HG03280 (cell line): ENCODE measurements around the gene TNC.
A peak's percentile ranks its signal among the peaks of the same experiment; 100 is the strongest.

ENCODE experiments used
- ATAC-seq: cut with Tn5 transposase; IDR thresholded peaks from one replicate; pipeline ENCODE4 v1.9.1; 2021; ENCODE audit warnings: mild to moderate bottlenecking, moderate library complexity; ENCODE audit not compliant: unreplicated experiment

Gene TNC

DNA sequence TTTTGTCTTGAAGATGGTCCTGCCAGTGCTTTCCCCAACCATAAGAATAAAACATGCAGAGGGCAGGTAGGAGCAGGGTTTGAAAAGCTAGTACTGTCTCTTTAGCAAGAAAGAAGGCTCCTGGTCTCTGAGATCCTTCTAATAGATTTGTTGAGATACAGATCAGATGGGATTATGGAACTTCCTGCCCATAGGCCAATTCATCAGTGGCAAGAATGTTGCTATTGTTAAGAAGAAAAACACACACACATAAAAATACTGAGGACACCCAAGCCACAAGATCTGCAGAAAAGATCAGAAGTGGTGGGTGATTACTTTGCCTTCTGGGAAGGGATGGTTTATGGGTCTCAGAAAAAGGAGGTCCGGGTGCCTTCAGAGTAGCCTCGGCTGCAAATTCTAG lies 59.8 kb downstream of the TNC start:
- no peak for ATAC-seq

DNA sequence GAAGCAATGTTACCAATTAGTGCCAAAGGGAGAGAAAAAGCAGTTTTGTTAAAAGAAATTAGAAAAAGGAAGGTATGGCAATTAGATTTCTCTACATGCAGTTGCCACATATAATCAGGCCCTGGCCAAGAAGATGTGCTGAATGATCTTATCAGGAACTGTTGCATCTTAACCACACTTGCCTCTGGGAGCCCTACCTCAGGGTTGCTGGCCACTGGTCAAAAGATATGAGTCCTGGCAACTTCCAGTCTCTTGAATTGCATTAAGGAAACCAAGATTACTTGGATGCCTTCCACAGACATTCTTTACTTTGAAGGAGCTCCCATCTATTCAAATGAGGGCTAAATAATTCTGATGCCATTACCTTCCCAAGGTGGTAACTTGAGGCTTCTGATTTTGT lies 60.4 kb downstream of the TNC start:
- ATAC-seq = no peak

DNA sequence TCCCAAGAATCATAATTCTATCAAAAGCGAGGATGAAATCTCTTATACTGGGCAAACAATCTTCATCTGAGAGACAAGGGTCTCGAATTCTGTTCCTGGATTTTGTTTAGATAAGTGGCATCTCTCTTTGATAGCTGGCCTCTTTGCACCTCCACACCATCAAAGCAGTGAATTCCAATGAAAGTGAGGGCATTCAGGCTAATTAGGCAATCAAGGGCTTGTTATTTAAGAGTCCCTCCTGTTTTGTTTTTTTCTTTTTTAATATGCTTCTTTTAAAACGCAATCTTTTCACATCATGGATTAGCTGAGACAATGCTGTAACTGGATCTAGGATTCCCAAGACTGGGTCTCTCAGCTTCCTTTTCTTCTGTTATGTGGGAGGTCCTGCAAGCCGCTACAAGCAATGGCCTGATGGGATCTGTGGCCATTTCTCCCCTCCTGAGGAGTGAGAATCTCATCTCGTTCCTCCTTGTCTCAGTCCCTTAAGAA lies 67.9 kb downstream of the TNC start:
- ATAC-seq = no peak

DNA sequence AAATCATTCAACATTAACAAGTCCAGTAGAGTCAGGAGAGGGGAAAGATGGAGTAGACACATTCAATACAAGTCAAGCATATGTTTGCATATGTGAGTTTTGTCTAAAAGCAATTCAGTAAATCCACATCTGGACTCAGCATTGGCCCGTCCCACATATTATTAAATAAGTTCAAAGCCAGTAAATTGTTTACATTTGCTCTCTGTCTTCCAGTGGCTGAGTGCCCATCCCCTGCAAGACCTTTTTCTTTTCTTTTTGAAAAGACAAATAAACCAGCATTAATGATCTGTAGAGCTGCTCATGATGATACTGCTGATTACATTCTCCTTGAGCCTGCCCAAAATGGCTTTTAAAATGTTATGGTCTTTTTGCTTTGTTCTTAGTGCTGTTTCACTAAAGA lies 71.1 kb downstream of the TNC start:
- ATAC-seq = no peak

DNA sequence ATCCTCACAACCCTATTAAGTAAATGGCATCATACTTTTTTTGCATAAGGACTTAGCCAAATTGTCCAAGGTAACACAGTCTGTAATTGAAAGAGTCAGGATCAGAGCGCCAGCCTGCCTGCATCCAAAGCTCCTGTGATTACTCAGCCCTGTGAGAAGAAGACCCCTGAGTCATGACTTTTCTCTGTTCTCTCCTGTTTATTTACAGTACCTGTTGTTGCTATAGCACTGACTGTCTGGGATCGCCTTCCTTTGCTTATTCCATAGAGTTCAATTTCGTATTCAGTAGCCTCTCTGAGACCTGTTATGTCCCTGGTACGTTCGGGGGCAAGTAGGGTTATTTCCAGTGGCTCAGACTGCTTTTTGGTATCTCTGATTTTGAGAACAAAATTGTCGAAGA lies 71.8 kb downstream of the TNC start:
- no peak for ATAC-seq

DNA sequence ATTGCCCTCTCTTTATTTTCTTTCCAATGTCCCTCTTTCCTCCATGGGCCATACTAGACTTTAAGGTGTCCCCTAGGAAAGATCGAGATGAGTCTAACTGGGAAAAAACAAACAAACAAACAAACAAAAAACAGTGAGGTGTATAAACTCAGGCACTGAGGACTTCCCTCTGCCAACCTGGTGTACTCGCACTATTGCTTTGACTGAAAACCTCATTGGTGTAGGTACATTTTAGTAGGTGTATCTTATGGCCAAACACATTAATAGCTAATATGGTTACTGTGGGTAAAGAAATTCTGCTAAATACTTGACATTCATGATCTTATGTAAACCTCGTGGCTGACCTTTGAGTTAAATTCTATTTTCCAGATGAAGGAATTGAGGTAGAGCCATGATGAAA lies 74.3 kb downstream of the TNC start:
- ATAC-seq = no peak

DNA sequence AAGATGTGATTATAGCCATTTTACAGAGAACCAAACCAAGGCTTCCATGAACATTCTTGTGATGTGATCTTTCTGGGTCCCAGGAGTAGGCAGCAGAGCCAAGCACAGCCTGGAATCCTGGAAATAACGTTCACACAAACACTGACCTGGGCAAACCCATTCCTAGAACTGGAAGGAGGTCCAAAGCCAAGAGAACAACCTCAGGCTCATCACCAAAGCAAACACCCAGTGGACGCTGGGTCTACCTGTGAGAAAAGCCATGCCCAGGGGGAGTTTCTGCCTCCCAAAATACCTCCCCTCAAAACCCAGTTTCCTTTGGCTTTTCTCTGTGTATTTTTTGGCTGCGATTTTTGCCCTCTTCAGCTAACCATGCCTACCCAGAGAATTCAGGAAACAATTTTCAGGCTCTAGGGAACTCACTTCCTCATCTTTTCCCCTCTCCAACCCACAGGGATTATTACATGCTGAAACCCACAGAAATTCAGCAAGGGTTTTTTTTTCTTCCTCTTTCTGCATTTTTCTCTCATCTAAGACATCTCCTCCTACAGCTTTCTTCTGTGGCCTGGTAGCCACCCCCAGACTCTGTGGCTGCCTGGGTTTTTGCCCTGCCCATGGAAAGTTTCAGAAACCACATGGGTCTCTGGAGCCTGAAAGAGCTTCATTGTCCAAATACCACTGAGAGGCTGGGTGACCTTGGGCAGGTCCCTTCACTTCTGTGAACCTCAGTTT lies 75.0 kb downstream of the TNC start:
- ATAC-seq = no peak

DNA sequence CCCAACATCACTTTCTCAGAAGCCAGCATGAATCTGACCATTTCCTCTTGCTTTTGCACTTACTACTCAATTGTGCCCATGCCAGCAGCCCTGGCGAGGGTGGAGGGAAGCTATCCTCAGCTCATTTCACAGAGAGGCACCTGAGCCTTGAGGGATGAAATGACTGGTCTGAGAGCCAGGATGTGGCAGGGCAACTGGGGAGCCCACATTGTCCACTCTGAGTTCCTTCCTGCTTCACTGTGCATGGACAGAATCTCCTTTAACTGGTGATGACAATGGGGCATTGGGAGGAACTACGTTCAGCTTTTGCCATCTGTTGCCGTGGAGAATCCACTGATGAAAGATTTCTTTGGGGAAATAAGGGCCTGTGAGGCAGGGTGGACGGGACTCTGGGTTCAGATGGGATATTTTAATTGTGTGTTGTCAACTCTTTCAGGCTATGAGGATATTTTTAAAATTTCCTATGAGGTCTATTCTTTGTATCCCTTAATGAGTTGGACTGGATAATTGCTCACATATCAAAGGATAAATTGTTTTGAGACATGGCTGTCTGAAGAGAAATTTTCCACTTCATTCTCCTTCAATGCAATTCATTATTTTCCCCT lies 78.3 kb downstream of the TNC start:
- ATAC-seq = no peak

DNA sequence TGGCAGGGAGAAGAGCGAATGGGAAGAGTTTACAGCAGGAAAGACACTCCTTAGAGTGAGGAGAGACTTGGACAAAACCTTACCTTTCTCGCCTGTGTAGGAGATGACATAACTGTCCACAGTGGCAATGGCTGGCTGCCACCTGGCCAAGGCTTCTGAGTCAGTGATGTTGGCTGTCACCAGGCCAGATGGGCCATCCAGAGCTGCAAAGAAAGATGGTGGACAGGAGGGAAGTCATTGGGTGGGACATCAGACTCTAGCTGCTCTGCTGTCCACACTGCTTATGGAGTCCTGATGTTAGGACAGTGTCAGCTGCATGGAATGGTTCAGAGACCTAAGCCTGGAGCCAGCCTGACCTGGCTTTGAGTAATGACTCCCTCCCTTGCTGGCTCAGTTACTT lies 79.8 kb downstream of the TNC start:
- ATAC-seq = no peak

DNA sequence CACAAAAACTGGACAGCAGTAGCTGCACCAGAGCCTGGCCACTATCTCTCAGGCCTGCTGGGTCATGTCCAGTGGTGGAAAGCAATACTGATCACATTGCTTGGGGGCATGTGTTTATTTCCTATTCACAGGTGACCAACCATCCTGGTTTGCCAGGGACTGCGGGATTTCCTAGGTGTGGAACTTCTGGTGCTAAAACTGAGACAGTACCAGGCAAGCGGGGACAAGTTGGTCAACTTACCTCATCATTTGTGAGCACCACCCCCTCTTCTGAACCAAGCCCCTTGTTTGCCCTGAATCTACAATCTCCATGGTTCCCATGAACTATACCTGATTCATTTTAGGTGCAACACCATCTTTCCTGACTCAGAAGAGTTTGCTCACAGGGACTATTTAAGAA lies 81.3 kb downstream of the TNC start:
- ATAC-seq = no peak

DNA sequence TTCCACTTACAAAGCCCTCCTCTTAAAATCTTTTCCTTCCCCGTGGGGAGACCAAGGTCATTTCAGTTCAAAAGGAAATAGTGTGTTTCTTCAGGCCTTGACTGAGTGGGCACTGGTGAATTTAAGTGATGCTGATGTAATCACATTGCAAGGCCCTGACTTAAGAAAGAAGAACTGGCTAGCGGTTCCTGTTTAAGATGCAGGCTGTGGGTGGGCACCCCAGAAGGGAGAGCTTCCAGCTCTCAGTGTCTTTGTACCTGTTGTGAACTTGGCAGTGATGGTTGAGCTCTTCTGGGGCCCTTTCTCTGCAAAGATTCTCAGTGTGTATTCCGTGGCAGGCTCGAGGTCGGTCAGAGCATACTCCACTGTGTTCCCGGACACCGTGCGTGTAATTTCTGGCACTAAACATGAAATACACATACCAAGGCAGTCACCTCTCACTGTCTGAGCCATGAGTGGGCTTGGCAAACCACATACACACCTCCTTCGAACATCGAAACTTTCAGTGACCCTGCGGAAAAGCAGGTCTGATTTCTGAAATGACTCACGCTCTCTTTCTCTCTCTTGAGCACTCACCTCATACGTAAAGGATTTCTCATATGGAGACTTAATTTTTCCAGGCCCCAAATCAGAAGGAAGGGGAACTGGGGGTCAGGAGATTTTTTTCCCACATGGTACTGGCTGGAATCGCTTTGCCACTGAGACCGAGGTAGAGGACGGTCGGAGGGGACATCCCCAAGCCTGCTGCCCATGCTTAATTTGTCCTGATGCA lies 81.9 kb downstream of the TNC start:
- ATAC-seq = peak; percentile 88

DNA sequence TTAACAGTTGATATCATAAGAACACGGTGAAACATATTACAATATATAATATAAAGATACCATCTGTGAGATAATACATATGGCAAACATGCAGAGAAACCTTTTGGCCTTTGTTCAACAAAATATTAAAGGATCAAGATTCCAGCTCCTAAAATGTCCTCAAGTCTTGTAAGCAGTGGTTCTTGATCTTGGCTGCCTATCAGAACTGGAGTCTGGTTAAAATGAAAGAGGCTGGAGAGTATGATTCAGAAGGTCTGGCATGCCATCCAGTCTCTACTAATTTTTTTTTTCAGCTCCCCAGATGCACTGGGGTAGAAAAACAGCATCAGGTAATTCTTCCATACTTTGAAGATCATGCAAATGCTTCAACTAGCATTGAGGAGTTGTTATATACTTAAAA lies 83.2 kb downstream of the TNC start:
- no peak for ATAC-seq

DNA sequence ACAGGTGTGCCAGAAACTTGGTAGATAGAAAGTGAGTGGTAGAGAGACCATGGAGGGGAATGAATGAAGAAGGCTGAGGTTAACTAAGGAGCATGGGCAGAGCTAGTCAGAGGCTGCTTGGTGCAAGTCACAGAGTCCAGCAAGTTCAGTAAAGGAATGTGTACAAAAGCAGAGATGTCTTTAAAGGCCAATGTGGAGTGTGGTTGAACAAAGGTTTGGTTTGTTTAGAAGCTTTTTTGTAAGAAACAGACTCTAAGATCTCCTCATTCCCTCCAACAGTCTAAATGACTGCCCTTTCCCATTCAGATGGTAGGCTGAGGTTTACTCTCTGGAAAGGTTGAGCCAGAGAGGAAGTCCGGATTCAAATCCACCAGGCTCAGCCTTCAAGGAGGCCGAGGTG lies 84.2 kb downstream of the TNC start:
- no peak for ATAC-seq

DNA sequence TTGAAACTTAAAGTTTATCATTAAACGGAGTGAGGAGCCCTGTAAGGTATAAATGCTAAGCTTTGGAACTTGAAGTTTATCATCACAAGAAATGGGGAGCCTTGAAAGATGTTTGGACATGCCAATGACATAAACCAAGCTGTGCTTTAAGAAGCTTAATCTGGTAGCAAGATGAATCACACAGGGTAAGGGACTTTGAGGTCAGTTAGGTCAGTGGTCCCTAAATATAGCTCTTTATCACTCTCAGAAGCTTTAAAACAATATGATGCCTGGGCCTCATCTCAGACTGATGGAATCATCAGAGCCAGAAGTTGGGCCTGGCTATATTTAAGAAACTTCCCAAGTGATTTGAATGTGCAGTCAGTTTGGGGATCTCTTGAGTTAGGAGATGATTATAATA lies 85.7 kb downstream of the TNC start:
- no peak for ATAC-seq

DNA sequence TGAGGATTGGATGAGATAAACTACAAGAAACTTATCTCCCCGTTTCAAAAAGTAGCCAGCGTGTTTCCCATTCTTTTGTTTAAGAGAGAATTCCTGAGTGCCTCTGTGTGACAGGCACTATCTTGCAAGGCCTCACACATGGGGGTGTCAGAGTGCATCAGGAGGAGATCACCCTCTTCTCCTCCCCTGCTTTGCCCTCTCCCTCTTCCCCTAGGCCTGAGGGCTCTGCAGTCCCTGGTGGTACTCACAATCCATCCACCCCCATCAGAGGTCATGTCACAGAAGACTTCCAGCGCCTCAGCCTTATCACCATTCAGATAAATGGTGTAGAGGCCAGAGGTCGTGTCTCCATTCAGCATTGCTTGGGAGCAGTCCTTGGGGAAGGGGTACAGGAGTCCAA lies 88.0 kb downstream of the TNC start:
- ATAC-seq = no peak

DNA sequence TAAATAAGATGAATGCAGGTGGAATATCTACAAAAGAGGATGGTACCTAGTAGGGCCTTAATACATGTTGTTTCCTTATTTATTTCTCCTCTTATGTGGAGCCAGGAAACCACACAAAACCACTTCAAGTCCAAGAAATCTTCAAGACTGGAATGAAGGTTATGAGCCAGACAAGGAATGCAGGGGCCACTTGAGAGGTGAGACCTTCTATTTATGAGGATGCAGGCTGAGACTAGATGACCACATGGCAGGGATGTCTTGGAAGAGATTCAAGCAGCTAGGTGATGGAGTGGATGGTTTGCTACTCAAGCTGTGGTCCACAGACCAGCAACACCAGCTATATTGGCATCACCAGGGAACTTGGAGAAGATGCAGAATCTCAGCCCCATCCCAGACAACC lies 92.2 kb downstream of the TNC start:
- ATAC-seq = no peak

DNA sequence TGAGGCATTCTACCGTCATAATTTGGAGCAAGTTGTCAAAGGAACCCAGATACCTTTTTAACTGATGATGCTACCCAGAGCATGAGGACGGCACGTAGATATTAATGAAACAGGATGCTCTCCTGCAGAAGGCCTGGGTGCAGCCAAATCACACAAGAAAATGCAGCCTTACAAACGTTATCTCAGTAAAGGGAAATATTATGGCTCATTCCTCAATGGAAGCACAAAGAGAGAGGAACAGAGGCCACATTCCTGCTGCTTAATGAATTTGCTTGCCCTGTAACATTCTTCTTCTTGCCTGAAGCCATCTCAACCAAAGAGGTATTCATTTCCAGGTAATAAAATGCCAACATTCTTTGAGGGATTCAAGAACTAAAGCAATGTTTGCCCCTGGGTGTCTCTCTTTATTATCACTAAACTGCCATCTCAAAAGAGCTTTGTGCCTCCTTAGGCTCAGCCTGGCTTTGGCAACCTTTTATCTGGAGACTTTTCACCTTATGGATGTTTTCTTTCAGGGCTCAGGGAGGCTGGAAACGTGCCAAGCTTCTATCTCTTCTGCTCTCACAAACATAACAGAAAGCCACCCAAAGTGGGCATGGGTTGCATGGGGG lies 92.9 kb downstream of the TNC start:
- no peak for ATAC-seq

DNA sequence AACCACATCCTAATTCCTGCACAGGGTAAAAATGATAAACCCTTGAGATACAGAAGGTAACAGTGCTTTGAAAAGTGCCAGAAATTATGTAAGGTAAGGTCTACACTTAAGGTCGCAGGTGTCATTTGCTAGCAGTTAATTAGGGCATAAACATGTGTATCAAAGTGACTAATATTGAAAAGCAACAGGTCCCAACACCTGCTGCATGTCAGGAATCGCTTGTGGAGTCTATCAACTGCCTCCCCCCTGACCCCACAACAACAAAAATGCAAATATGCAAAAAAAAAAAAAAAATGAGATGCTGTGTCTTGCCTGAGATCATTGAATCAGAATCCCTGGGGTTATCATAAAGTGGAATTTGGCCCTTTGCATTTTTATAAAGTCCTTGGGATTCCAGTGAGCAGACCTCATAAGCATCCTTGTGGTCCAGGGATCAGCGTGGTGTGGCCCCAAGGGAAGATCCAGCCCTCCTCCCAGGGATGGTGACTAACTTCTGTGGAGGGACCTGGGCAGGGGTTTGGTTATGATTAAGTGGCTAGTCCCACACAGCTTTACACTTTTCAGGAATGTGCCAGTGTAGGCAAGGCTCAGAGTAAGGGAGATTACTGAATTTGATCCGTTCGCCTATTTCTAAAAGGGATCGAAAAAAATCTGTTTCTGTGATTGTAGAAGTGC lies 95.1 kb downstream of the TNC start:
- ATAC-seq = no peak

DNA sequence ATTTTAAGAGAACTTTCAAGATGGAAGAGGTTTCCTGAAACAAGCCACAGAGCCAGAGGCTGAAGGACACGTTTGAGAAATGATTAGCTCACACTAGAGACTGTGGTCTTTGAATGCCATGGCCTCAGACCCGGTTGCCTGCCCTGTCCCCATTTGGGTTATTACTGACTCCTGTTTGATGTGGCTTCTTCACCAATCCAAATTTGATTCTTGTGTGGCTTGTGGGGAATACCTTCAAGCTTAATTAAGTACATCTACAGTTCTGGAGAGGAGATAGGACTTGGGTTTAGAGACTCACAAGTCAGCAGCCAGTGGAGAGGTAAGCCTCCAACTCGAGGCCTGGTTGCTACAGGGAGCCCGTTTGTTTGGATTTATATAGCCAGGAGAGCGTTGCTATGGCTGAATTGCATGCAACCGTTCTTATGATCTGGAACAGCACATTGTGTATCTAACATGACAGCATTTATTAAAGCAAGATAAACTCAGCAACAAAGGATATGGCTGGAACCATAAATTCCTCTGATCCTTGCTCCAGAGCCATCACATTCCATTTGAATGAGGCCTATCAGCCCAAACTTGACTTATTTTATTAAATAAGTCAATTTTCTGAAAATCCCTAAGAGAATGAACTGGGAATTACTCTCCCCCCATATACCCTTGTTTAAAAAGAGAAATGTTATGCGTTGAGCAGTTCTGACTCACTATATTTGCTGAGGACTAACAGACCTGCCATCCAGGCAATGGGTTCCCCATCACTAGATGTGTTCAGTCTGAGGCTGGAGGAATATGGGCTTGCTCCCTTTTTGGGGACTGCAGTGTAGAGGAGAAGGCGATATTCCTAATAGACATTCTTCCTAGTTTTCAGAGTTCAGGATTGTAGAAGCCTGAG lies 99.2 kb downstream of the TNC start:
- no peak for ATAC-seq

DNA sequence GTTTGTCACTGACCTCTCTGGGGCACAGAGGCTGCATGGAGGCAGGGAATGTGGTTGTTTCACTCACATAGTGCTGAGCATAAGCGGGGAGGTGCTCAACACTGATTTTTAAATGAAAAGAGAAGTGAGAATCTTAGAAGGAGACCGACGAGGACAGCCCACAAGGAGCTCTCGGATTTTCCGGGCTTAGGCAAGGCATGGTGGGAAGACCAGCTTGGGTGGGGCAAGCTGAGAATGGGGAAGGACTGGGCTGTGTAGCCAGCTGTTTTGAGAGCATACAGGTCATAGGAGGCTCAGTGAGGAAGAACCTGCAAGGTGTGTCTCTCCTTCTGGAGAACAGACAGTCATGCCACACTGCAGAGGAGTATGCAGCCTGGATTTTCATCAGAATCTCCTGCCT lies 101.6 kb downstream of the TNC start:
- ATAC-seq = no peak
